Measurements from ENCODE around the gene TMLHE.

Gene TMLHE

DNA sequence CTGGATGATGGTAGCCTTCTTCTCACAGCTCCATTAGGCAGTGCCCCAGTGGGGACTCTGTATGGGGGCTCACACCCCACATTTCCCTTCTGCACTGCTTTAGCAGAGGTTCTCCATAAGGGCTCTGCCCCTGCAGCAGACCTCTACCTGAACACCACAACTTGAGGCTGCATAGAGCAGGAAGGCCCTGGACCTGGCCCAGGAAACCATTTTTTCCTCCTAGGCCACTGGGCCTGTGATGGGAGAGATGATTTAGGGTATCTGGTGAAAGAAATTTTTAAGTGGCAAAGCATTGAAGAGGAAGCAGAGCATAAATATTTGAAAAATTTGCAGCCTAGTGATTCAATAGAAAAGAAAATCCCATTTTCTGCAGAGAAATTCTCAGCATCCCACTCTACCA is 171.7 kb downstream of the TMLHE start:
- H3K4me3 Mint-ChIP-seq: no peak overlapping the region
- no peak for DNase-seq
- H3K36me3 Mint-ChIP-seq (ENCODE audit: low read depth): peaks cover 27% of the 10 kb centered on the region
- TF ChIP-seq, protein P1, sequence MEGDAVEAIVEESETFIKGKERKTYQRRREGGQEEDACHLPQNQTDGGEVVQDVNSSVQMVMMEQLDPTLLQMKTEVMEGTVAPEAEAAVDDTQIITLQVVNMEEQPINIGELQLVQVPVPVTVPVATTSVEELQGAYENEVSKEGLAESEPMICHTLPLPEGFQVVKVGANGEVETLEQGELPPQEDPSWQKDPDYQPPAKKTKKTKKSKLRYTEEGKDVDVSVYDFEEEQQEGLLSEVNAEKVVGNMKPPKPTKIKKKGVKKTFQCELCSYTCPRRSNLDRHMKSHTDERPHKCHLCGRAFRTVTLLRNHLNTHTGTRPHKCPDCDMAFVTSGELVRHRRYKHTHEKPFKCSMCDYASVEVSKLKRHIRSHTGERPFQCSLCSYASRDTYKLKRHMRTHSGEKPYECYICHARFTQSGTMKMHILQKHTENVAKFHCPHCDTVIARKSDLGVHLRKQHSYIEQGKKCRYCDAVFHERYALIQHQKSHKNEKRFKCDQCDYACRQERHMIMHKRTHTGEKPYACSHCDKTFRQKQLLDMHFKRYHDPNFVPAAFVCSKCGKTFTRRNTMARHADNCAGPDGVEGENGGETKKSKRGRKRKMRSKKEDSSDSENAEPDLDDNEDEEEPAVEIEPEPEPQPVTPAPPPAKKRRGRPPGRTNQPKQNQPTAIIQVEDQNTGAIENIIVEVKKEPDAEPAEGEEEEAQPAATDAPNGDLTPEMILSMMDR (IDR thresholded peaks at IDR 0.05): no peak
- H3K27ac Mint-ChIP-seq: no peak overlapping the region
- no peaks in the 10 kb centered on the region for H3K4me1 Mint-ChIP-seq
- peaks cover 91% of the 10 kb centered on the region for H3K9me3 Mint-ChIP-seq
- no peaks in the 10 kb centered on the region for H3K27me3 Mint-ChIP-seq (ENCODE audit: low read depth, poor library complexity)

Measured in nephron progenitor cell (in vitro differentiated cells).